Measurements from ENCODE around the gene CPA5.
A peak's percentile ranks its signal among the peaks of the same experiment; 100 is the strongest.

DNA sequence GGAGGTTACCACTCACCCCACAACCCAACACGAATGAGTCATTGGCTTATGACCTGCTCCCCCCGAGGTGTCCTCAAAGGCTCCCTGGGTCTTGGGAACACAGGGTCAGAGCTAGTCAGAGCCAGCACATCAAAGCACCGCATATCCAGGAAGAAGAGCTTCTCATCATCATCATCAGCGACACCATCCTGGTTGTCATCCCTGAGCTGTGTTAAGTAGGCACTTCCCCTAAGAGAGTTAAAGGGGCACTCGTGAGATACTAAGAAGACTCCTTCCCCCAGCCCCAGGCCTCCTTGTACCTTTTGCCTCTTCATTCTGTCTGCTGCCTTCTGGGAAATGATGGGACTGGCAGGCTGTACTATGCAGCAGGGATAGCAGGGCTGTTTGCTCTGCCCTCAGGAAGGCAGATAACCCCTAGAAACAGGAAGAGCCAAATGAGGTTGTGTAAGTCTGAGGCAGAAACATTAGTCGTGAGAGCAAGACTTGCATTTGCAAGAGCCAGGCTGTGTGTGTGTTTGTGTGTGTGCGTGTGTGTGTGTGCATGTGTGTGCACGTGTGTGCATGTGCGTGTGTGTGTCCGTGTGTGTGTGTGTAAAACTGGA lies 24.6 kb downstream of the CPA5 start:
- TF ChIP-seq CTCF (IDR thresholded peaks at IDR 0.05) = no peak
- TF ChIP-seq POLR2A (IDR thresholded peaks at IDR 0.05) = no peak
- TF ChIP-seq POLR2AphosphoS5 (IDR thresholded peaks at IDR 0.05) = peak; percentile 51 to 54

Data from upper lobe of left lung (tissue), 4 donors.